HG02840 (cell line): ENCODE results near the gene TENM4.

Source experiments
- ATAC-seq: cut with Tn5 transposase; IDR thresholded peaks from one replicate; pipeline ENCODE4 v1.9.1; 2021; ENCODE audit warnings: mild to moderate bottlenecking, moderate library complexity, moderate number of reproducible peaks; ENCODE audit not compliant: unreplicated experiment, low FRiP score

TENM4 gene

GRCh38 chr11:78961937-78962701 lies 478.7 kb downstream of the TENM4 start:
- ATAC-seq: no peak

GRCh38 chr11:78961247-78961646 lies 479.6 kb downstream of the TENM4 start:
- ATAC-seq: no peak

GRCh38 chr11:78958444-78958843 lies 482.4 kb downstream of the TENM4 start:
- no peak for ATAC-seq

DNA sequence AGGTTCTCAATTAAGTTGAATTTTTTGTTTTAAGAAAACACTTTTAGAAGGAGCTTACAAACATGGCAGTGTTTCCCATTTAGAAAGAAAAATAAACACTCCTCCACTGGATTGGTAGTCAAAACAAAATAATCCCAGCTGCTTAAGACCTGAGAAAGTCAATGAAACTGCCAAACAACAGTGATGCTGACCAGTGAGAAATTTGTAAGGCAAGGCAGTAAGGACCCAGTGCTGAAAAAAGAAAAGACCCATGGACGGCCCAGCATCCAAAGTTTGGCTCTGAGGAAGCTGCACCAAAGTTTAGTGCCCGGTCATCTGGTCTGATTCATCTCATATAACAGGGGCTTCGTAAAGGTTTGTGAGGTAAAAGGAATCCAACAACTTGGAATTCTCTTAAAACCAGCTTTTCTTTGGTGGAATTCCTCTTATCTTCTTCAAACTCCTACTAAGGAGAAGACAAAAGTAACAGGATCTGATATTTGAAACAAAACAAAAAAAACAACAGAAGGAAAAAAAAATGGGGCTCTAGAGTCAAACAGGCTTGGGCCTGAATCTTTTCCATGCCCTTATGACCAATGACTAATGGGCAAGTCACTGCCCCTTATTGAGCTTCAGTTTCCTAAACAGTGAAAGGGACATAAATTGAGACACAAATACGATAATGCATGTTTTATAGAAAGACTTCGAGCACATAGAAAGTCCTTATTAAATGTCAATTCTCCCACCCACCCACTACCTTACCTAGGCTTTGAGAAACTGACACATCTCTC lies 483.2 kb downstream of the TENM4 start:
- no peak for ATAC-seq

DNA sequence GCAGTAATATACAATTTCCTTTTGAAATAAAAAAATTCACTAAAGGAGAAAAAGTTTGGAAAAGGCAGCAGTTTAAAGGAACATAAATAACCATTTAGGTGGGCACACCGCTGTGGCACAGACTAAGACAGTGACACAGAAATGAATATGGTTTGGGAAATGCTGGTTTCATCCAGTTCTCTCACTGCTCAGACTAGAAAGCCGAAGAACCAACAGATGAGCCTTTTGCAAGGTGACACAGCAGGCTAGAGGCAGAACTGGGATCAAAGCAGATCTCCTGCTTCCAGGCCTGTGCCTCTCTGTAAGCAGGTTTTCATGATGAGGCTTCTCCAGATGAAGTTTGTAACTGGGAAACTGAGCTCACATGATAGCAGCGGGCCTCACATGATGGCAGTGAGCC lies 486.1 kb downstream of the TENM4 start:
- ATAC-seq: no peak

GRCh38 chr11:78954261-78954660 lies 486.6 kb downstream of the TENM4 start:
- no peak for ATAC-seq

DNA sequence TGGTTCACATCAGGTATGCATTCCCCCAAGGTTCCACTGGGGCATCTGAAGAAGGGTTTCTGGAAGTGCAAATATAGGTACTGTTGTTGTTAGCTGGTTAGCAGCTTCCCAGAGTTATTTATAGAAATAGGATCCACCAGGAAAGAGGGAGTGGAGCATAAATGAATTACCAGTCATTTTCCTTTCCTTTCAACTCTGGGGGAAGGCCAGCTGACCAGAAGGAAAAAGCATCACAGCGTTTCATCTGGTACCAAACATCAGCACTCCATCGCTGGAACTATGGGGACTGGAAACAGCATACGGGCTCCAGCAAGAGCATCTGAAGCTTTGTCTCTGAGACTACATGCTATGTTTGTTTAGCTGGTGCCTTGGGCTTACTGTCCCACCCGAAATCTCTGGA lies 487.9 kb downstream of the TENM4 start:
- ATAC-seq: no peak

DNA sequence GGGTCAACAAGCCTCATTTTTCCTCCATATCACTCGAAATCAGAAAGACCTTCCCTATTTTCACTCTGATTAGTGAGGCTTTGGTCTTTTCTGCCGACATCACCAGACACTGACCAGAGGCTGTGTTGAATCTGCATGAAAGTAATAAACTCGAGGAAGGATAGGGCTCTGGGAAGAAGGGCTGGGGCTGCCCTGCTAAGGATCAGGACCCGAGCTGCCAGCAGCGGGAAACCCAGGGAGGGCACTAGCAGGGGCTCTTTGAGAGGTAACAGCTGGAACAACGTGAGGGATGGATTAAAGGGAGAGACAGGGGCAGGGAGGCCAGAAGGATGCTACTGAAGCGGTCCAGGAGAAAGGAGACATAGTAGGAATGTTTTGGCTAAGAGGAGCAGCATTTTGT lies 488.7 kb downstream of the TENM4 start:
- no peak for ATAC-seq

GRCh38 chr11:78949976-78950690 lies 490.7 kb downstream of the TENM4 start:
- ATAC-seq: no peak

DNA sequence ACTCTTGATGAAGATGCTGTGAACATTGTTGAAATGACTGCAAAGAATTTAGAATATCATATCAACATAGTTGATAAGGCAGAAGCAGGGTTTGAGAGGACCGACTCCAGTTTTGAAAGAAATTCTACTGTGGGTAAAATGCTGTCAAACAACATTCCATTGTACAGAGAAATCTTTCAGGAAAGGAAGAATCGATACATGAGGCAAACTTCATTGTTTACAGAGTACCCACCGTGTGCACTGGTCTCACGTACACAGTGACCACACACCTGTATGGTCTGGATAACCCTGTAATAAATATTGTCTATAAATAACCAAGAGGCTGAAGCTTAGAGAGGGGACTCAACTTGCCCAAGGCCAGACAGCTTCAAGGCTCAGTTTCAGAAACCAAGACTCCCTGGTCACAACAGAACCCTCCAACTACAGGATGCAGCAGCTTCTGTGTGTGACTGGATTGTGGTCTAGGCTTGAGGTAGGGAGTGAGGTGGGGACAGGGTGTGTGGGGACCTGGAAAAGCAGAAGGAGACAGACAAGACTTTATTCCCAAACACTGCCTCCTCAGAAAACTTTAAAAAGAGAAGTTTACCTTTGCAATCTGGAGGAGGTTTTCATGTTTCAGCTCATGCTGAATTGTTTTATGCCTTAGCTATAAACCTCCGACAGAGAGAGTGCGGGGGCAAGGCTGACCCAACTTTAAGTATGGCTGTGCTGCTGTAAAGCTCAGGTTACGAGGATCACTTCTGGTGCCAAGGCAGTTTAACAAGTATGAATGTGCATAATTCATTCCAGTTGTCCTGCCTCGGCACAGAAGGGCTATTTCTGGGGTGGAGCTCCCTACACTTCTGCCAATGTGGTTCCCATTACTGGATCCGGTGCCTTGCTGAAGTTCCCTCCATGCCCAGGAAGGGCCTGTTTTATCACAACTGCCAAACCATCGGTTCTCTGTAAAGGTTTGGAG lies 493.6 kb downstream of the TENM4 start:
- ATAC-seq: no peak

- no peak for ATAC-seq
These were observed 497.0 kb downstream of the TENM4 start for GRCh38 chr11:78943841-78944240.

DNA sequence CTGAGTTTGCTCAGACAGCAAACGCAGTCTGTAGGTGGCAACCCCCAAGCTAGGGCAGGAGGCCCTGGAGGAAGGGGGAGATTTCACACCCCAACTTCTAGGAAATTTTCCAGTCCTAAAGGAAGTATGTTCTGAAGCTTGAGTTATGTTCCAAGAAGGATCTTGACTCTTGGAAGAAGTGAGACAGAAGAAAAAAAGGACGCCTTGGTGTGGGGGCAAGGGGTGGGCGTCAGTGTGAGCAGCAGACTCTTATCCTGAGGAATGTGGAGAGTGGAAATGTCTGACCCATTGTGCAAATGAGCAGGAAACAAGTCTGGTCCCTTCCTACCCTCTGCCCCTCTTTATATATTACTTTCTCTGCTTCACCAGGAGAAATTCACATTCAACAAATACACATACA lies 497.7 kb downstream of the TENM4 start:
- ATAC-seq: no peak

- no peak for ATAC-seq
These were observed 499.5 kb downstream of the TENM4 start for GRCh38 chr11:78941226-78941851.

DNA sequence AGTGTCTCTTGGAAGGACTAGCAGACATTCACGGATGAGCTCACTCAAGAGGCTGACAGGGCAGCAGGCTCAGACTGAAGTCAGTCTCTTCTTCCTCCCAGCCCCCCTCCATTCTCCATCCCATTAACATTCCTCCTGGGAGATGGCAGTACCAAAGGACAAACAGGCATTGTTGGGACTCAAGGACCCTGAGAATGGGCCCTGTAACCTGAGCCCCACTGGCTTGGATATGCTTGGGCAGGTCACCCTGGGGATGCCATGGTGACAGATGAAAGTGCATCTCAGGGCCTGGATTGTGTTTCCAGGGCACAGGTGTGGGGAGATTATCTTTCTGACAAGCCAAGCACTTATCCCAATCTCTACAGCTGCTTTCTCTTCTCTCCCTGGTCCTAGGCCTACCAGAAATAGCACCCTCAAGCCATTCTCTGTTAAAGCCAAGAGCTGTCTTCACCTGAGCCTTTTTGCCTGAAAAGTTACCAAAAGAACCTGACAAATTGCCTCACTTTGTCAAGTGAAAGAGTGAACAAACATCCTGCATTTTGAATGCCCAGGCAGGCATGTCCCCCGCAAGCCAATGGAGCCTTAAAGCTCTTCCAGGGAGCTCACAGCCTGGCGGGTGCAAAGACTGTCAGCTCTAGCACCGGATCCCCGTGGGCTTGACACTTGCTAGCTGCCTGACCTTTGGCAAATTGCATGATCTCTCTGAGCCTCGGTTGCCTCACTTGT lies 500.2 kb downstream of the TENM4 start:
- ATAC-seq: no peak

- ATAC-seq: no peak
These were observed 501.9 kb downstream of the TENM4 start for GRCh38 chr11:78938971-78939370.

DNA sequence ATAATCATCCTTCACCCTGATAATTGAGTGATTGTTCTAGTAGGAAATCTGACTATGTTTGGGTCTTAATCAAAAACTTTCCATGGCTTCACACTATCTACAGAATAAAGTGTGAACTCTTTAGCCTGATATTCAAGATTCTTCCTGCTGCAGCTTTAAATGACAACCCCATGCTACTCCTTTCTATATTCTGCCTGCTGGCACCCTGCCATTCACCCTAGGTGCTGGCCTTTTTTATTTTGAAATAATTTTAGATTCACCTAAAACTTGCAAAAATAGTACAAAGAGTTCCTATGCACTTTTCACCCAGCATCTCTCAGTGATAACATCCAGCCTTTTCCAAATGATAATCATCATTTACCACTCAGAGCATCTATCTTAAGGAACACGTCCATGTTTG lies 502.8 kb downstream of the TENM4 start:
- ATAC-seq: no peak

DNA sequence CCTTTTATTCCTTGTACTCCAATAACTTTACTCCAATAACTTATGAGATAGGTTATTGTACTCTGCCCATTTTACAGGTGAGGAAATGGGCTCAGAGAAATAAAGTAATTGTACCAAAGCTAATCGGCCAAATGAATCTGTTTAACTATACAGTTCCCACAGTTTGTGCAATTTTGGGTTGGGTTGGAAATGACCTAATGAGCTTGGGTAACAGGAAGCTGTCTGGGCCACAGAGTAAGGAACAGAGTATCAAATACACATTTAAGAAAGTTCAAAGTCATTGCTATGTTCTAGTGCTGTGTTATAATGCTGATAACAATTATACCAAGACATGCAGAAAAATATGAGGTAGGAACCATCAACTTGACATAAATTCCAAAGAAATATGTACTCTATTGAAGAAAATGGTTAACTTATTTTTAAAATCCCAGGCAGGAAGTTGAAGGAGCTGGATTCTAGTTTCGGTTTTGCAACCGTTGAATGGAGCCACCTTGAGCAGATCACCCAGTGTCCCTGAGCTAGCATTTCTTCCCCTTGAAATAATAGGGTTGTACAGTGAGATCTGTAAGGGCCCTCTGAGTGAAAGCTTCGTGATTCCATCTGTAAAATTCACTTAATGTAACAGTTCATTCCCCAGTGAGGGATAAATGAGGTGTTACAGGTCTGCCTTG lies 505.3 kb downstream of the TENM4 start:
- ATAC-seq: no peak

GRCh38 chr11:78933350-78933749 lies 507.5 kb downstream of the TENM4 start:
- ATAC-seq: no peak

DNA sequence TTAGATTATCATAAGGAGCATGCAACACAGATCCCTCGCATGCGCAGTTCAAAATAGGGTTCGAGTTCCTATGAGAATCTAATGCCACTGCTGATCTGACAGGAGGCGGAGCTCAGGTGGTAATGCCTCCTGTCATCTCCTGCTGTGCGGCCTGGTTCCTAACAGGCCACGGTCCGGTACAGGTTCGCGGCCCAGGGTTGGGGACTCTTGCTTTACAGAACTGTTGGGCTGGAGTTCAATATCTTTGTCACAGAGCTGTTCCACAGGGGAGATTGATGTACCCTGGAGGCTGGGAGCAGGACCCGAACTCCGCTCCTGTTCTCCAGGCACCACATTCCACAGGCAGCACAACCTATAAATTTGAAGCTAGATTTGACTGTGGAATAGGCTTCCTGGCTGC lies 508.1 kb downstream of the TENM4 start:
- no peak for ATAC-seq
